Left ventricle myocardium inferior (tissue), 1 donor: ENCODE measurements around the gene TRIM8. TPM values are rescaled to one million over a fixed set of nuclear protein-coding genes. Genes with fewer than 3 reads are reported as not detected.

Experiments used
- DNase-seq: peaks from one replicate; pipeline ENCODE4 v3.0.0-alpha.2; 2020
- H3K27ac ChIP-seq: fragments of 200-600 bp; replicated peaks from 2 replicates; pipeline ENCODE4 v1.8.0; 2021
- H3K27me3 ChIP-seq: fragments of 200-600 bp; 2 replicates; pipeline ENCODE4 v1.8.0; 2021; ENCODE audit warnings: low read depth
- H3K36me3 ChIP-seq: fragments of 200-600 bp; 2 replicates; pipeline ENCODE4 v1.8.0; 2021
- H3K4me1 ChIP-seq: fragments of 200-600 bp; 2 replicates; pipeline ENCODE4 v1.8.0; 2021
- H3K4me3 ChIP-seq: fragments of 200-600 bp; 2 replicates; pipeline ENCODE4 v1.8.0; 2021; ENCODE audit warnings: mild to moderate bottlenecking, moderate library complexity
- H3K9me3 ChIP-seq: fragments of 200-600 bp; replicated peaks from 2 replicates; pipeline ENCODE4 v1.8.0; 2021
- intact Hi-C: fragments of 100-400 bp; cut with micrococcal nuclease; formaldehyde crosslinking; loops from one replicate; pipeline ENCODE4 v1.11.0; 2022
- total RNA-seq: library from RNA; stranded (reverse); fragmentation: NEBNext Ultra II Directional; extraction: Animal tissue kit (Norgen Biotek cat#: 25700); gene quantifications from one replicate; pipeline ENCODE4 v1.2.1, GENCODE V29; 2021
- TF ChIP-seq, protein P1 (sequence below): fragments of 200-600 bp; IDR thresholded peaks from 2 replicates; pipeline ENCODE4 v1.8.0; 2021; ENCODE audit warnings: antibody characterized with exemption, mild to moderate bottlenecking, borderline replicate concordance
- donor health status: DM: no; HTN: yes; CAD: no; lungs with severe emphysema.

The TRIM8 gene
- total RNA-seq, 1 donor from 2014 or later: 95.1 TPM

DNA sequence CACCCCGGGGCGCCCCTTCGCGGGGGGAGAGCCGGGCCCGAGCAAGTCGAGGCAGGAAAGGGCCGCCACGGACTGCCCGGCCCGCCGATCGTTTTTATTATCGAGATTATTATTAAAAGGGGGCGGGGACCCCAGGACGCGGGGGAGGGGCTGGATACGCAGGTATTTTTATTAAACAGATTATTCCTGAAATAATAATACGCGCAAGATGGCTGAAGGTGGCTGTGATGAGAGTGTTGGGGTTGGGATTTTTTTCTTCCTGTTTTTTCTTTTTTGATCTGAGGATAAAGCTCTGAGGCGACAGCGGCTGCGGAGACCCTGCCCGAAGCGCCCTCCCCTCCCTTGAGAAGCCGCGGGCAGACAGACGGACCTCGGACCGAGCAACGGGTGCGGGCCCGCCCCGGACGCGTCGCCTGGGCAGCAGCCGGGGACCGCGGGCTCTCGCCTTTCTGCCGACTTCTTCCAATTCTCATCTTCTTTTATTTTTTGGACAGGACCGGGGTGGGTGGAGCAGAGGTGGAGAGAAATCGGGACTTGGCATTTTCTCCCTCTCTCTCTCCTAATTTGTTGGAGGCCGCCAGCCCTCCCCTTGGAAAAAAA, 1.4 kb upstream of the TRIM8 start:
- TF ChIP-seq, protein P1, sequence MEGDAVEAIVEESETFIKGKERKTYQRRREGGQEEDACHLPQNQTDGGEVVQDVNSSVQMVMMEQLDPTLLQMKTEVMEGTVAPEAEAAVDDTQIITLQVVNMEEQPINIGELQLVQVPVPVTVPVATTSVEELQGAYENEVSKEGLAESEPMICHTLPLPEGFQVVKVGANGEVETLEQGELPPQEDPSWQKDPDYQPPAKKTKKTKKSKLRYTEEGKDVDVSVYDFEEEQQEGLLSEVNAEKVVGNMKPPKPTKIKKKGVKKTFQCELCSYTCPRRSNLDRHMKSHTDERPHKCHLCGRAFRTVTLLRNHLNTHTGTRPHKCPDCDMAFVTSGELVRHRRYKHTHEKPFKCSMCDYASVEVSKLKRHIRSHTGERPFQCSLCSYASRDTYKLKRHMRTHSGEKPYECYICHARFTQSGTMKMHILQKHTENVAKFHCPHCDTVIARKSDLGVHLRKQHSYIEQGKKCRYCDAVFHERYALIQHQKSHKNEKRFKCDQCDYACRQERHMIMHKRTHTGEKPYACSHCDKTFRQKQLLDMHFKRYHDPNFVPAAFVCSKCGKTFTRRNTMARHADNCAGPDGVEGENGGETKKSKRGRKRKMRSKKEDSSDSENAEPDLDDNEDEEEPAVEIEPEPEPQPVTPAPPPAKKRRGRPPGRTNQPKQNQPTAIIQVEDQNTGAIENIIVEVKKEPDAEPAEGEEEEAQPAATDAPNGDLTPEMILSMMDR: no peak
- H3K27ac ChIP-seq: peak overlapping the region; percentile 99
- intact Hi-C loops: no loop called here

DNA sequence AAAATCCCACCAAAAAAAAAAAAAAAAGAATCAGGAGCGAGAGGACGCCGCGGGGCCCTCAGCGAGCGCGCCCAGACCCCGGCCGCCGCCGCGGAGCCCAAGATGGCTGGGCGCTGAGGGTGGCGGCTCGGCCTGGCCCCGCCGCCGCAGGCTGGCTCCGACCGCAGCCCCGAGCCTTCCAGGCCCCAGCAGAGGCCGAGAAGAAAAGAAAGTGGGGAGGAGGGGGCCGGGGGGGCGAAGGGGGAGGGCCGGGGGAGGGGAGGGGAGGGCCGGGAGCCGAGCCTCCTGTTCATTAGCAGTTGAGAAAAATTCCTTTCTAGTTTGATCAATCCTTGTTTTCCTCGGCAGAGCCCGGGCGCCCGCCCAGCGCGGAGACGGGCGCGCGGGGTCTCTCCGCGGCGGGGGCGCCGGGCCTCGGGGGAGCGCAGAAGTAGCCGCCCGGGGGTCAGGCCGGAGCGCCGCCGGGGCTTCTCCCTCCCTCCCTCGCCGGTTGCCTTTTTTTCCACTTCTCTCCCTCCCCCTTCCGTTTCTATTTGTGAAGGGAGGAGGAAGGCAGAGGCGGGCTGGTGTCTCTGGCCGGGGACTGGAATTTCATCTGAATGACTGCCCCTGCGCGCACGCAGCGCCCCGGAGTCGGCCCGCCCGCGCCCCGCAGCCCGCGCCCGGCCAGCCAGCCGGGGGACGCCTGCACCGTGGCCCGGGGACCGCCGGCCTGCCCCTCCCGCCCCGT, 778 bp upstream of the TRIM8 start:
- no peaks in the 10 kb centered on the region for H3K9me3 ChIP-seq
- H3K36me3 ChIP-seq: no peaks in the 10 kb centered on the region
- peak overlapping the region; percentile 82 for H3K4me3 ChIP-seq
- H3K4me1 ChIP-seq: peaks cover 60% of the 10 kb centered on the region
- intact Hi-C loops: no loop called here
- peak; percentile 72 for DNase-seq
- no peaks in the 10 kb centered on the region for H3K27me3 ChIP-seq
- TF ChIP-seq, protein P1: no peak
- peak overlapping the region; percentile 99 for H3K27ac ChIP-seq

More for the DNA sequence above, 1.4 kb upstream of the TRIM8 start:
- H3K27me3 ChIP-seq: no peaks in the 10 kb centered on the region
- H3K4me3 ChIP-seq: peak overlapping the region; percentile 82
- H3K9me3 ChIP-seq: no peaks in the 10 kb centered on the region
- H3K36me3 ChIP-seq: no peaks in the 10 kb centered on the region
- H3K4me1 ChIP-seq: peaks cover 53% of the 10 kb centered on the region
- DNase-seq: peak; percentile 75

DNA sequence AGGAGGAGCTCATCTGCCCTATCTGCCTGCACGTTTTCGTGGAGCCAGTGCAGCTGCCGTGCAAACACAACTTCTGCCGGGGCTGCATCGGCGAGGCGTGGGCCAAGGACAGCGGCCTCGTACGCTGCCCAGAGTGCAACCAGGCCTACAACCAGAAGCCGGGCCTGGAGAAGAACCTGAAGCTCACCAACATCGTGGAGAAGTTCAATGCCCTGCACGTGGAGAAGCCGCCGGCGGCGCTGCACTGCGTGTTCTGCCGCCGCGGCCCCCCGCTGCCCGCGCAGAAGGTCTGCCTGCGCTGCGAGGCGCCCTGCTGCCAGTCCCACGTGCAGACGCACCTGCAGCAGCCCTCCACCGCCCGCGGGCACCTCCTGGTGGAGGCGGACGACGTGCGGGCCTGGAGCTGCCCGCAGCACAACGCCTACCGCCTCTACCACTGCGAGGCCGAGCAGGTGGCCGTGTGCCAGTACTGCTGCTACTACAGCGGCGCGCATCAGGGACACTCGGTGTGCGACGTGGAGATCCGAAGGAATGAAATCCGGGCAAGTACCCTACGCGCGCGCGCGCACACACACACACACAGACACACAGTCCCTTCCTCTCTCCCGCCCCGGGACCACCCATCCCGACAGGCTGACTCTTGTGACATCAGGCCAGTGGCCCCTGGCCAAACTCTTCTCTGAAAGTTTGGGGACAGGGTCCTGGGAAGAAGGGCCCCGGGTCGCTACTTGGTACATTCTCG, 538 bp downstream of the TRIM8 start:
- peak overlapping the region; percentile 99 for H3K27ac ChIP-seq
- H3K4me3 ChIP-seq: peak overlapping the region; percentile 82
- H3K36me3 ChIP-seq: no peaks in the 10 kb centered on the region
- peak; percentile 85 for DNase-seq
- no peaks in the 10 kb centered on the region for H3K27me3 ChIP-seq
- H3K9me3 ChIP-seq: no peaks in the 10 kb centered on the region
- TF ChIP-seq, protein P1: peak; percentile 65
- peaks cover 73% of the 10 kb centered on the region for H3K4me1 ChIP-seq
- intact Hi-C loops: no loop called here

DNA sequence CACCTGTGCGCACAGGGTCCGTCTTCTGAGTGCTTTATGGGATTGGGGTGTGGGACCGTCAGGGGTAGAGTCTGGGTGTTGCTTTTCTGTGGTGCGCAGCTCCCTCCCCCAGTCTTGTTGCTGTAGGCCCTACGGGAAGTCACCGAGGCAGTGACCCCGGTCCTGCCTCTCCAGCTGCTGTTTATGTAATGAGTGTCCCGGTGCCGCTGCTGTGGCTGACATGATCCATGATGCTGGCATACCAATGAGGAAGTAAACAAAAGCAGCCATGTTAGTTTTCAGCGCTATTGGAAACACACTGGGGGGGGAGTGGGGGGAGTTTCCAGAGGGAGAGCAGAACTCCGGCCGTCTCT, 1.1 kb downstream of the TRIM8 start:
- peaks cover 78% of the 10 kb centered on the region for H3K4me1 ChIP-seq
- intact Hi-C loops: no loop called here

More for the DNA sequence above, 1.1 kb downstream of the TRIM8 start:
- no peaks in the 10 kb centered on the region for H3K36me3 ChIP-seq
- no peaks in the 10 kb centered on the region for H3K27me3 ChIP-seq
- H3K9me3 ChIP-seq: no peaks in the 10 kb centered on the region
- H3K27ac ChIP-seq: peak overlapping the region; percentile 99
- DNase-seq: peak; percentile 80
- peak overlapping the region; percentile 82 for H3K4me3 ChIP-seq
- TF ChIP-seq, protein P1: no peak
